Neural cell (in vitro differentiated cells): Measurements from ENCODE around the gene DHX16. TPM values are rescaled to one million over a fixed set of nuclear protein-coding genes. Genes with fewer than 3 reads are reported as not detected.

Experiments used
- H2AFZ ChIP-seq: fragments of 200-600, 300-800 bp; sonication (generic), shearing (Covaris generic); 2 replicates; pipeline ENCODE4 v1.6.0; 2014; ENCODE audit warnings: low read depth, mild to moderate bottlenecking, antibody characterized with exemption, low read length, moderate library complexity
- H3F3A ChIP-seq: fragments of 200-600 bp; shearing (Covaris generic); 2 replicates; pipeline ENCODE4 v1.6.1; 2016; ENCODE audit warnings: mild to moderate bottlenecking, moderate library complexity, mixed read lengths, antibody characterized with exemption, low read length; ENCODE audit not compliant: insufficient read depth, poor library complexity, severe bottlenecking
- H3K27ac ChIP-seq: fragments of 200-600, 300-800 bp; sonication (generic), shearing (Covaris generic); 2 replicates; pipeline ENCODE4 v1.5.1; 2014; ENCODE audit warnings: mild to moderate bottlenecking, low read length, moderate library complexity
- H3K27me3 ChIP-seq: fragments of 300-800, 200-600 bp; sonication (generic), shearing (Covaris generic); 2 replicates; pipeline ENCODE4 v1.6.0; 2014; ENCODE audit warnings: mild to moderate bottlenecking, low read depth, low read length, moderate library complexity; ENCODE audit not compliant: insufficient read depth
- H3K36me3 ChIP-seq: fragments of 300-800, 200-600 bp; sonication (generic), shearing (Covaris generic); 2 replicates; pipeline ENCODE4 v1.5.1; 2014; ENCODE audit warnings: mild to moderate bottlenecking, antibody characterized with exemption, low read length, moderate library complexity; ENCODE audit not compliant: insufficient read depth
- H3K4me2 ChIP-seq: fragments of 300-800, 200-600 bp; sonication (generic), shearing (Covaris generic); 2 replicates; pipeline ENCODE4 v1.6.0; 2014; ENCODE audit warnings: mild to moderate bottlenecking, low read length
- H3K4me3 ChIP-seq: fragments of 300-800, 200-600 bp; sonication (generic), shearing (Covaris generic); 2 replicates; pipeline ENCODE4 v1.5.1; 2014; ENCODE audit warnings: mild to moderate bottlenecking, low read length, moderate library complexity
- H3K79me2 ChIP-seq: fragments of 200-600 bp; shearing (Covaris generic); replicated peaks from 2 replicates; pipeline ENCODE4 v1.6.0; 2014; ENCODE audit warnings: mild to moderate bottlenecking, low read length, moderate library complexity; ENCODE audit not compliant: insufficient read depth
- H3K9ac ChIP-seq: fragments of 300-800, 200-600 bp; sonication (generic), shearing (Covaris generic); 2 replicates; pipeline ENCODE4 v1.6.1; 2016; ENCODE audit warnings: mild to moderate bottlenecking, low read length, mixed read lengths
- H3K9me2 ChIP-seq: fragments of 200-600 bp; shearing (Covaris generic); 2 replicates; pipeline ENCODE4 v1.6.1; 2016; ENCODE audit warnings: mild to moderate bottlenecking, low read length, mixed read lengths; ENCODE audit not compliant: insufficient read depth
- H3K9me3 ChIP-seq: fragments of 200-600, 300-800 bp; sonication (generic), shearing (Covaris generic); 2 replicates; pipeline ENCODE4 v1.6.1; 2016; ENCODE audit warnings: mild to moderate bottlenecking, mixed run types, low read length, moderate library complexity, mixed read lengths
- H4K20me1 ChIP-seq: fragments of 200-600 bp; shearing (Covaris generic); 2 replicates; pipeline ENCODE4 v1.6.1; 2016; ENCODE audit warnings: mild to moderate bottlenecking, mixed run types; ENCODE audit not compliant: insufficient read depth
- POLR2AphosphoS5 ChIP-seq: IDR thresholded peaks from 2 replicates; pipeline ENCODE4 v1.6.1; 2012
- RAD21 ChIP-seq: fragments of 450-650 bp; conservative IDR thresholded peaks from 2 replicates; pipeline ENCODE4 v1.6.1; 2014; ENCODE audit warnings: antibody characterized with exemption, mild to moderate bottlenecking, moderate library complexity
- polyA plus RNA-seq: library from polyadenylated mRNA; depleted of rRNA; stranded (reverse); fragments of >200 nt; gene quantifications from 2 replicates; pipeline ENCODE4 v1.2.3, GENCODE V29; 2014

The DHX16 gene
- polyA plus RNA-seq, 1 donor from 2014 or later = 29.1 TPM

DNA sequence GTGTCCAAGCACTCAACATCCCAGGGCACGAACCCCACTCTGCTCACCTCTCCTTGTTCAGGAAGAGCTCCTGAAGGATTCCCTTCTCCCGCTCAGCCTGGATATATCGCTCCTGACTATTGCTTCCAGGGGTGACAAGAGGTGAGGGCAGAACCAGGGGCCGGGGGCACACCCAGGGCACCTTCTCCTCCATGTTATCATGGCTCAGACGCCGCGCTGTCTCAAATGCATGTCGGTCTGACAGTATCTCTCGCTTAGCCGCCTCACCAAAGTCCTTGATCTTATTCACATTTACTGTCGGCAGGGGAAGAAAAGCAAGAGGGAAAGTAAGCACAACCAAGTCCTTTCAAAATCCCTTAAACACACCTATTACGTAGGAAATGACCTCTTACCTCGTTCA is 68.8 kb downstream of the DHX16 start:
- Histone ChIP-seq H3K4me2 (no peak overlapping the region), H3K9me2 (no peaks in the 10 kb centered on the region), H3K9ac (no peak overlapping the region), H3K36me3 (peaks cover 19% of the 10 kb centered on the region), H3K27me3 (no peaks in the 10 kb centered on the region), H4K20me1 (peaks cover 4% of the 10 kb centered on the region), H3K79me2 (no peaks in the 10 kb centered on the region), H2AFZ (no peak overlapping the region), H3K4me3 (no peak overlapping the region), H3K27ac (no peak overlapping the region), H3F3A (no peaks in the 10 kb centered on the region), H3K9me3 (no peaks in the 10 kb centered on the region)
- peak; percentile 3 for TF ChIP-seq POLR2AphosphoS5
- no peak for TF ChIP-seq RAD21

Other genes starting within 250 kb of the DHX16 start
- 0.14 and 0.51 TPM in 2 replicates for gene HLA-E, start 183.5 kb downstream of the DHX16 start, polyA plus RNA-seq
- 32.1 and 38.9 TPM in 2 replicates for gene GNL1, start 116.5 kb downstream of the DHX16 start, polyA plus RNA-seq
- 11.7 and 13.0 TPM in 2 replicates for gene PRR3, start 115.7 kb downstream of the DHX16 start, polyA plus RNA-seq
- 17.6 and 19.5 TPM in 2 replicates for gene ABCF1, start 101.6 kb downstream of the DHX16 start, polyA plus RNA-seq
- gene PPP1R10, start 55.8 kb downstream of the DHX16 start, polyA plus RNA-seq = 13.7 and 18.8 TPM in 2 replicates
- 77.7 and 106 TPM in 2 replicates for gene MRPS18B, start 55.2 kb downstream of the DHX16 start, polyA plus RNA-seq
- gene ATAT1, start 46.1 kb downstream of the DHX16 start, polyA plus RNA-seq = 54.9 and 70.4 TPM in 2 replicates
- gene C6orf136, start 25.9 kb downstream of the DHX16 start, polyA plus RNA-seq = 8.5 and 12.4 TPM in 2 replicates
- gene PPP1R18, start 13.6 kb upstream of the DHX16 start, polyA plus RNA-seq = 50.6 and 55.1 TPM in 2 replicates
- 7.1 and 7.5 TPM in 2 replicates for gene NRM, start 18.0 kb upstream of the DHX16 start, polyA plus RNA-seq
- 4.3 and 8.1 TPM in 2 replicates for gene MDC1, start 44.3 kb upstream of the DHX16 start, polyA plus RNA-seq
- gene TUBB, start 47.3 kb upstream of the DHX16 start, polyA plus RNA-seq = 711 and 792 TPM in 2 replicates
- gene FLOT1, start 69.7 kb upstream of the DHX16 start, polyA plus RNA-seq = 72.7 and 84.7 TPM in 2 replicates
- gene IER3, start 71.5 kb upstream of the DHX16 start, polyA plus RNA-seq = 1.3 and 3.0 TPM in 2 replicates
- 196 and 250 TPM in 2 replicates for gene DDR1, start 211.5 kb upstream of the DHX16 start, polyA plus RNA-seq
- gene GTF2H4, start 235.2 kb upstream of the DHX16 start, polyA plus RNA-seq = 87.7 and 101 TPM in 2 replicates
- 93.4 and 125 TPM in 2 replicates for gene VARS2, start 241.2 kb upstream of the DHX16 start, polyA plus RNA-seq